Glutamatergic neuron (in vitro differentiated cells): ENCODE results near the gene ARCN1. TPM values are rescaled to one million over a fixed set of nuclear protein-coding genes. Genes with fewer than 3 reads are reported as not detected.

ENCODE experiments used
- DNase-seq: peaks from one replicate; pipeline ENCODE4 v3.0.0; 2022
- H3K27ac Mint-ChIP-seq: one replicate; pipeline ENCODE4 v1.8.0; 2020; ENCODE audit warnings: mild to moderate bottlenecking, mixed read lengths, inconsistent platforms; ENCODE audit not compliant: unreplicated experiment
- H3K27me3 Mint-ChIP-seq: one replicate; pipeline ENCODE4 v1.8.0; 2020; ENCODE audit warnings: mild to moderate bottlenecking, moderate library complexity, mixed read lengths, inconsistent platforms; ENCODE audit not compliant: unreplicated experiment
- H3K36me3 Mint-ChIP-seq: one replicate; pipeline ENCODE4 v1.8.0; 2020; ENCODE audit warnings: mild to moderate bottlenecking, mixed read lengths, inconsistent platforms; ENCODE audit not compliant: unreplicated experiment
- H3K4me1 Mint-ChIP-seq: one replicate; pipeline ENCODE4 v1.8.0; 2020; ENCODE audit warnings: mild to moderate bottlenecking, low read depth, mixed read lengths, inconsistent platforms; ENCODE audit not compliant: unreplicated experiment
- H3K4me3 Mint-ChIP-seq: one replicate; pipeline ENCODE4 v1.8.0; 2020; ENCODE audit warnings: mild to moderate bottlenecking, mixed read lengths, inconsistent platforms; ENCODE audit not compliant: unreplicated experiment
- H3K9me3 Mint-ChIP-seq: one replicate; pipeline ENCODE4 v1.8.0; 2020; ENCODE audit warnings: mild to moderate bottlenecking, moderate library complexity, mixed read lengths, inconsistent platforms; ENCODE audit not compliant: unreplicated experiment
- CTCF ChIP-seq: fragments of 200-600 bp; sonication (generic); IDR thresholded peaks from one replicate; pipeline ENCODE4 v1.5.0; 2021; ENCODE audit not compliant: partially characterized antibody, unreplicated experiment
- total RNA-seq: library from RNA; stranded (reverse); fragmentation: NEBNext Ultra II Directional; extraction: Animal tissue kit (Norgen Biotek cat#: 25700); gene quantifications from one replicate; pipeline ENCODE4 v1.2.1, GENCODE V29; 2021; ENCODE audit not compliant: unreplicated experiment

ARCN1 gene
- total RNA-seq, 1 donor from 2014 or later = 118 TPM

GRCh38 chr11:118526688-118527087 lies 45.5 kb upstream of the ARCN1 start:
- Mint-ChIP-seq H3K4me1 (peaks cover 6% of the 10 kb centered on the region), H3K27me3 (peaks cover 20% of the 10 kb centered on the region), H3K27ac (no peak overlapping the region), H3K4me3 (no peak overlapping the region), H3K36me3 (no peaks in the 10 kb centered on the region), H3K9me3 (peaks cover 14% of the 10 kb centered on the region)
- no peak for DNase-seq
- TF ChIP-seq CTCF = no peak

DNA sequence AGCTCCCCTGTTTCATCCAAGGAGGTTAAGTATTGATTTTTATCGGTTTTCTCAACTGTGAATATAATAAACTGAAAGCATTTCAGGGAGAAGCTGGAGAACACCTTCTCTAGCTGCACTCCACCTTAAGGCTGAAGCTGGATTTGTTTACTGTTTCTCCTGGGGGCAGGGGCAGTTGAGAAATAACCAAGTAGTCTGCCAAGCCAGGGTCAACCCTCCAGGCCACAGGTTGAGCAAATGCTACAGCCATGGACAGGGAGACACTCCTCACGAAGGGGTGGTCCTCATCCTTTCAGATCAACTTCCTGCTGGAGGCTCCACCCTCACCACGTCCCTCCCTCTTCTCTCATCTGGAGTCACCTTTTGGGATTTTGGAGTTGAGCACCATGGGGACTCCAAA lies 45.1 kb upstream of the ARCN1 start, which contains the start of gene TTC36:
TTC36 (plus strand) TSS at position 366 of the 400 bp plus-strand sequence; CDS start at position 387, 21 bp downstream.
- peaks cover 6% of the 10 kb centered on the region for H3K4me1 Mint-ChIP-seq
- peaks cover 23% of the 10 kb centered on the region for H3K27me3 Mint-ChIP-seq
- H3K9me3 Mint-ChIP-seq = peaks cover 14% of the 10 kb centered on the region
- H3K36me3 Mint-ChIP-seq = no peaks in the 10 kb centered on the region
- DNase-seq = no peak
- no peak within 1 kb of the TSS for H3K27ac Mint-ChIP-seq
- no peak for TF ChIP-seq CTCF
- H3K4me3 Mint-ChIP-seq = no peak within 1 kb of the TSS

- H3K27me3 Mint-ChIP-seq = peaks cover 25% of the 10 kb centered on the region
Measured at GRCh38 chr11:118528511-118528910, 43.7 kb upstream of the ARCN1 start.

GRCh38 chr11:118529584-118530175 lies 42.5 kb upstream of the ARCN1 start:
- TF ChIP-seq CTCF = no peak
- Mint-ChIP-seq H3K27ac (peak overlapping the region; percentile 93), H3K4me3 (peak overlapping the region; percentile 85), H3K9me3 (peaks cover 14% of the 10 kb centered on the region), H3K4me1 (peaks cover 13% of the 10 kb centered on the region), H3K27me3 (peaks cover 26% of the 10 kb centered on the region), H3K36me3 (no peaks in the 10 kb centered on the region)
- no peak for DNase-seq

More at GRCh38 chr11:118528511-118528910, 43.7 kb upstream of the ARCN1 start:
- Mint-ChIP-seq H3K4me1 (peaks cover 6% of the 10 kb centered on the region), H3K27ac (no peak overlapping the region), H3K9me3 (peaks cover 14% of the 10 kb centered on the region), H3K36me3 (no peaks in the 10 kb centered on the region), H3K4me3 (no peak overlapping the region)
- DNase-seq = no peak
- no peak for TF ChIP-seq CTCF

- Mint-ChIP-seq H3K4me3 (peak overlapping the region; percentile 85), H3K36me3 (no peaks in the 10 kb centered on the region), H3K4me1 (peaks cover 13% of the 10 kb centered on the region), H3K27ac (peak overlapping the region; percentile 93), H3K27me3 (peaks cover 26% of the 10 kb centered on the region), H3K9me3 (peaks cover 14% of the 10 kb centered on the region)
- TF ChIP-seq CTCF = no peak
- no peak for DNase-seq
Measured at GRCh38 chr11:118530180-118530682, 42.0 kb upstream of the ARCN1 start.
